Ishikawa (cell line): Measurements from ENCODE around the gene BMP7.

ENCODE experiments used
- CEBPB ChIP-seq: IDR thresholded peaks from 2 replicates; pipeline ENCODE4 v1.6.1; 2012
- CREB1 ChIP-seq: IDR thresholded peaks from 2 replicates; pipeline ENCODE4 v1.6.1; 2012; ENCODE audit warnings: low read depth
- EGR1 ChIP-seq: IDR thresholded peaks from 2 replicates; pipeline ENCODE4 v1.6.1; 2012
- EP300 ChIP-seq: IDR thresholded peaks from 2 replicates; pipeline ENCODE4 v1.6.1; 2012; ENCODE audit warnings: borderline replicate concordance
- FOXM1 ChIP-seq: IDR thresholded peaks from 2 replicates; pipeline ENCODE4 v1.6.1; 2012; ENCODE audit warnings: low read depth, borderline replicate concordance
- RAD21 ChIP-seq: IDR thresholded peaks from 2 replicates; pipeline ENCODE4 v1.6.1; 2012; ENCODE audit warnings: low read depth
- TAF1 ChIP-seq: IDR thresholded peaks from 2 replicates; pipeline ENCODE4 v1.6.1; 2012; ENCODE audit warnings: low read depth, mild to moderate bottlenecking
- TCF12 ChIP-seq: IDR thresholded peaks from 2 replicates; pipeline ENCODE4 v1.6.1; 2012; ENCODE audit warnings: low read depth
- TF ChIP-seq, protein P1 (sequence below): IDR thresholded peaks from 2 replicates; pipeline ENCODE4 v1.6.1; 2012; ENCODE audit warnings: low read depth, mild to moderate bottlenecking
- TF ChIP-seq, protein P2 (sequence below): IDR thresholded peaks from 2 replicates; pipeline ENCODE4 v1.6.1; 2012
- TF ChIP-seq, protein P3 (sequence below): IDR thresholded peaks from 2 replicates; pipeline ENCODE4 v1.6.1; 2012

DNA sequence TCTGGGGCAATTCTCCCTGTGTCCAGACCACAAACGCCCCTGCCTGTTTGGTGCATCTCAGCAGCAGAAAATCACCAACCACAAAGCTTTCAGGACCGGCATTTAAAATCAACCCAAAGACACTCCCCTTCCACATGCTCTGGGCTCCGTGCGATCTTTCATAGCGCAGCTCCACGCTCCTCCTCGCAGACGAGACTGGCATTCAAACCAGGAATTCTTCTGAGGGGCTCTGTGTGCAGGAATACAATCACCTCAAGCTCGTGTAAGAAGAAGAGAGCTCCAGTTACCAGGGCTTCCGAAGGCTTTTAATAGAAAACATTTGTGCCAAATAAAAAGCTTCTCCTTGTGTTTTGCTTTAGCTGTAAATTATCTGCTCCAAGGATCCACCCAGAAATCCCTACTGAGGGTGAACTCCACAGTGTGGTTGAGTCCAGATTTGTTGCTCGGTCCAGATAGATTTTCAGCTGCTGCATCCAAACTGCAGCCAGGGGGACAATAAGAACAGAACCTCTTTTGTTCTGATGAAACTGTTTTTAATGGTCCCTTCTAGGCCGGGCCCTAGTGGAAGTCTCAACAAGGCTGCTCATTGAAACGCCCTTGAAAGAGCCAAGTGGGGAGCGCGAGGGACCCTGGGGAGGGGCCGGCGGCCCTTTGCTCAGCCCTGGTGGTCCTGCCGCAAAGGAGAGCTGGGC is 16.4 kb upstream of the BMP7 start:
- TF ChIP-seq TAF1 (no peak), RAD21 (no peak), EGR1 (no peak), CEBPB (no peak), TCF12 (no peak), EP300 (no peak), CREB1 (no peak), FOXM1 (no peak)
- TF ChIP-seq, protein P1, sequence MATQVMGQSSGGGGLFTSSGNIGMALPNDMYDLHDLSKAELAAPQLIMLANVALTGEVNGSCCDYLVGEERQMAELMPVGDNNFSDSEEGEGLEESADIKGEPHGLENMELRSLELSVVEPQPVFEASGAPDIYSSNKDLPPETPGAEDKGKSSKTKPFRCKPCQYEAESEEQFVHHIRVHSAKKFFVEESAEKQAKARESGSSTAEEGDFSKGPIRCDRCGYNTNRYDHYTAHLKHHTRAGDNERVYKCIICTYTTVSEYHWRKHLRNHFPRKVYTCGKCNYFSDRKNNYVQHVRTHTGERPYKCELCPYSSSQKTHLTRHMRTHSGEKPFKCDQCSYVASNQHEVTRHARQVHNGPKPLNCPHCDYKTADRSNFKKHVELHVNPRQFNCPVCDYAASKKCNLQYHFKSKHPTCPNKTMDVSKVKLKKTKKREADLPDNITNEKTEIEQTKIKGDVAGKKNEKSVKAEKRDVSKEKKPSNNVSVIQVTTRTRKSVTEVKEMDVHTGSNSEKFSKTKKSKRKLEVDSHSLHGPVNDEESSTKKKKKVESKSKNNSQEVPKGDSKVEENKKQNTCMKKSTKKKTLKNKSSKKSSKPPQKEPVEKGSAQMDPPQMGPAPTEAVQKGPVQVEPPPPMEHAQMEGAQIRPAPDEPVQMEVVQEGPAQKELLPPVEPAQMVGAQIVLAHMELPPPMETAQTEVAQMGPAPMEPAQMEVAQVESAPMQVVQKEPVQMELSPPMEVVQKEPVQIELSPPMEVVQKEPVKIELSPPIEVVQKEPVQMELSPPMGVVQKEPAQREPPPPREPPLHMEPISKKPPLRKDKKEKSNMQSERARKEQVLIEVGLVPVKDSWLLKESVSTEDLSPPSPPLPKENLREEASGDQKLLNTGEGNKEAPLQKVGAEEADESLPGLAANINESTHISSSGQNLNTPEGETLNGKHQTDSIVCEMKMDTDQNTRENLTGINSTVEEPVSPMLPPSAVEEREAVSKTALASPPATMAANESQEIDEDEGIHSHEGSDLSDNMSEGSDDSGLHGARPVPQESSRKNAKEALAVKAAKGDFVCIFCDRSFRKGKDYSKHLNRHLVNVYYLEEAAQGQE: no peak
- TF ChIP-seq, protein P2, sequence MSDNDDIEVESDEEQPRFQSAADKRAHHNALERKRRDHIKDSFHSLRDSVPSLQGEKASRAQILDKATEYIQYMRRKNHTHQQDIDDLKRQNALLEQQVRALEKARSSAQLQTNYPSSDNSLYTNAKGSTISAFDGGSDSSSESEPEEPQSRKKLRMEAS: no peak
- TF ChIP-seq, protein P3, sequence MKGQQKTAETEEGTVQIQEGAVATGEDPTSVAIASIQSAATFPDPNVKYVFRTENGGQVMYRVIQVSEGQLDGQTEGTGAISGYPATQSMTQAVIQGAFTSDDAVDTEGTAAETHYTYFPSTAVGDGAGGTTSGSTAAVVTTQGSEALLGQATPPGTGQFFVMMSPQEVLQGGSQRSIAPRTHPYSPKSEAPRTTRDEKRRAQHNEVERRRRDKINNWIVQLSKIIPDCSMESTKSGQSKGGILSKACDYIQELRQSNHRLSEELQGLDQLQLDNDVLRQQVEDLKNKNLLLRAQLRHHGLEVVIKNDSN: no peak
